ENCODE measurements around the gene TENM4. TPM values are rescaled to one million over a fixed set of nuclear protein-coding genes. Genes with fewer than 3 reads are reported as not detected.

The TENM4 gene
- total RNA-seq, 4 donors from 2014 or later = 0.02 to 0.82 (median 0.23) TPM

DNA sequence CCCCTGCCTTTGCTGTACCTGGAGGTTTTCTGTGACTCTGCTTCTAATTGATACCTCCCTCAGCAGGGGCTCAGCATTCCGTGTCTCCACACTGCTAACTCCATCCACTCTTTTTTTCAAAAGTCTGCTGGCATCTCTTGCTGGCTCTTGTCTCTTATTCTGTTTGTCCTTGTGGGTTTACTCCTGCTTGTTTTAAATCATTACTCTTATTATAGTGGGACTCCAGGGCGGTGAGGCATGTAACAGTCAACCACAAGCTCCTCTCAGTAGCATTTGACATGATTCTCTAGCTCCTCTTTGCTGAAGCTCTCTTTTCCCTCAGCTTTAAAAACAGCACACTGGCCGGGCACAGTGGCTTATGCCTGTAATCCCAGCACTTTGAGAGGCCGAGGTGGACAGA, 605.9 kb downstream of the TENM4 start:
- no peaks in the 10 kb centered on the region for H3K27me3 ChIP-seq
- in situ Hi-C loops (cut with MboI; ENCODE audit: low sequenced_read_pairs in 4 of 4) (no loop called here), intact Hi-C loops (cut with DNase I; ENCODE audit: low total_unique reads) (no loop called here)
- H3K9me3 ChIP-seq = no peaks in the 10 kb centered on the region
- no peak overlapping the region for H3K27ac ChIP-seq
- H3K36me3 ChIP-seq = no peaks in the 10 kb centered on the region
- no peaks in the 10 kb centered on the region for H3K4me1 ChIP-seq
- ATAC-seq (no peak), DNase-seq (no peak)
- H3K4me3 ChIP-seq = no peak overlapping the region
- TF ChIP-seq POLR2A (IDR thresholded peaks at IDR 0.05) = no peak
- TF ChIP-seq, protein P1, sequence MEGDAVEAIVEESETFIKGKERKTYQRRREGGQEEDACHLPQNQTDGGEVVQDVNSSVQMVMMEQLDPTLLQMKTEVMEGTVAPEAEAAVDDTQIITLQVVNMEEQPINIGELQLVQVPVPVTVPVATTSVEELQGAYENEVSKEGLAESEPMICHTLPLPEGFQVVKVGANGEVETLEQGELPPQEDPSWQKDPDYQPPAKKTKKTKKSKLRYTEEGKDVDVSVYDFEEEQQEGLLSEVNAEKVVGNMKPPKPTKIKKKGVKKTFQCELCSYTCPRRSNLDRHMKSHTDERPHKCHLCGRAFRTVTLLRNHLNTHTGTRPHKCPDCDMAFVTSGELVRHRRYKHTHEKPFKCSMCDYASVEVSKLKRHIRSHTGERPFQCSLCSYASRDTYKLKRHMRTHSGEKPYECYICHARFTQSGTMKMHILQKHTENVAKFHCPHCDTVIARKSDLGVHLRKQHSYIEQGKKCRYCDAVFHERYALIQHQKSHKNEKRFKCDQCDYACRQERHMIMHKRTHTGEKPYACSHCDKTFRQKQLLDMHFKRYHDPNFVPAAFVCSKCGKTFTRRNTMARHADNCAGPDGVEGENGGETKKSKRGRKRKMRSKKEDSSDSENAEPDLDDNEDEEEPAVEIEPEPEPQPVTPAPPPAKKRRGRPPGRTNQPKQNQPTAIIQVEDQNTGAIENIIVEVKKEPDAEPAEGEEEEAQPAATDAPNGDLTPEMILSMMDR (IDR thresholded peaks at IDR 0.05 in 4 of 5, conservative IDR thresholded peaks at IDR 0.05 in 1 of 5) = no peak

DNA sequence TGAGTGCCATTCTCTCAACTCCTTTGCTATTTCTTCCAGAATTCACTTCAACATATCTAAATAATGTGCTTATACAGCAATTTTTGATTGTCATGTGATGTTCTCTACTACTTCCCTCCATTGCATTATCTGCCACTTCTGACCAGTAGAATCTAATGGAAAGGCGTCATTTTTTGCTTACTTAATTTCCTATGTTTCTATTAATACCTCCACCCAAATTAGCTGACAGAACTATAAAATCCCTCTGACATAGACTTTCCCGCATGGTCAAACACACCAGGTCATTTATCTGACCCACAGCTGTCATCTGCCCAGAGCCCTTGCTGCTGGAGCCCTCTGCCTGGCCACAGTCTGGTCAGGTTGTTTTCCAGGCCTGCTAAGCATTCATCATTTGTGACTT, 607.6 kb downstream of the TENM4 start:
- no peak overlapping the region for H3K27ac ChIP-seq
- no peaks in the 10 kb centered on the region for H3K4me1 ChIP-seq
- TF ChIP-seq, protein P1 (IDR thresholded peaks at IDR 0.05 in 4 of 5, conservative IDR thresholded peaks at IDR 0.05 in 1 of 5) = no peak
- TF ChIP-seq POLR2A (IDR thresholded peaks at IDR 0.05) = no peak
- H3K27me3 ChIP-seq = no peaks in the 10 kb centered on the region
- intact Hi-C loops (cut with DNase I; ENCODE audit: low total_unique reads) (no loop called here), in situ Hi-C loops (cut with MboI; ENCODE audit: low sequenced_read_pairs in 4 of 4) (no loop called here)
- peak in 1 of 2 donors; percentile 39 for ATAC-seq
- H3K9me3 ChIP-seq = no peaks in the 10 kb centered on the region
- no peaks in the 10 kb centered on the region for H3K36me3 ChIP-seq
- no peak overlapping the region for H3K4me3 ChIP-seq
- no peak for DNase-seq

DNA sequence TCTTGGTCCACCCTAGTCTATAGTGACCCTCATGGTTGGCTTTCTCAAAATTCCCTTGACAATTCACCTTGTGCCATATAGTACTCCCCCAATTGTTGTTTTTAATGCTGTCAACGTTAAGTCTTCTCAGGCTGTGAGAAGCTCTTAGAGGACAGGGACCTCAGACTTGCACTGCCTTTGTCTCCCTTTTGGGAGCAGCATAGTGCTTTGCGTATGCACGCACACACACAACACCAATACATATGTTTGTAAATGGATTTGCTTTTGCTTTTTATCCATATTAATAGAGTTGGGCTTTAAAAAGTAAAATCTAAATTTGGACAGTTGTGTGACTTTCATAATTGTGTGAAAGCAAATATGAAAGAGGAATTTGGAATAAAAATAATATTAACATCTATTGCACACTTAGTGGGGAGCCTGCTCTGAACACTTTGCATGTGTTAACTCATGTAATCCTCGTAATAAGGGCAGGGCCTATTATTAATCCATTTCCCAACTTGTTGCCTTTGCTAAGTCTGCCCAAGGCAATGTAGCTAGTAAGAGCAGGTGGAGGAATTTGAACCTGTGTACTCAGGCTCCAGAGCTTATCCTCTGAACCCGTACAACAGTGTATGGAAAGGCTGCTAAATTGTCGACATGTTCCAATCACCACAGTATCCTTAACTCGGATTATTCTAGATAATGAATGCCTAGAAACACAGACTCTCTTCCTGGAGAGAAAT, 608.4 kb downstream of the TENM4 start:
- intact Hi-C loops (cut with DNase I; ENCODE audit: low total_unique reads) = no loop called here
- no peak for DNase-seq
- H3K27ac ChIP-seq = no peak overlapping the region
- H3K36me3 ChIP-seq = no peaks in the 10 kb centered on the region
- H3K4me1 ChIP-seq = no peaks in the 10 kb centered on the region
- in situ Hi-C loops (cut with MboI; ENCODE audit: low sequenced_read_pairs in 4 of 4) = no loop called here
- no peak for TF ChIP-seq POLR2A (IDR thresholded peaks at IDR 0.05)
- TF ChIP-seq, protein P1 (IDR thresholded peaks at IDR 0.05 in 4 of 5, conservative IDR thresholded peaks at IDR 0.05 in 1 of 5) = no peak
- no peak for ATAC-seq
- no peaks in the 10 kb centered on the region for H3K27me3 ChIP-seq
- no peaks in the 10 kb centered on the region for H3K9me3 ChIP-seq
- no peak overlapping the region for H3K4me3 ChIP-seq

DNA sequence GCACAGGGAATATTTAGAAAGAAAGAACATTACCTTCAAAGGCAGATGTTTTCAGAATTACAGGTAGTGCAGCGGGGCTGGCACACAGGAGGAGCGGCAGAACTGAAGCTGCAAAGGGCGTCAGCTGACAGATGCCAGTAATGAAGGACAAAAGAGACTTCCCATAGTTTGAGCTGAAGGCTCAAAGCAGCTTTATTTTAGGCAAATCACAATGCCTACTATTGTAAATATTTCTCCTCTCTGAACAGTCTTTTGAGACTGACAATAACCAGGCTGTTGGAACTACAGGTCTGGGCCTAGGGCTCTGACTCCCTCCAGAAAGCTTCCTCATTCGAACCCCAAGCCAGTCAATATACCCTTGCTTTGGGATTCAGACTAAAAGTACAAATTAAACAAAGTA, 609.3 kb downstream of the TENM4 start:
- Histone ChIP-seq H3K27ac (no peak overlapping the region), H3K9me3 (no peaks in the 10 kb centered on the region), H3K4me3 (no peak overlapping the region), H3K27me3 (no peaks in the 10 kb centered on the region), H3K36me3 (no peaks in the 10 kb centered on the region), H3K4me1 (no peaks in the 10 kb centered on the region)
- TF ChIP-seq, protein P1 (IDR thresholded peaks at IDR 0.05 in 4 of 5, conservative IDR thresholded peaks at IDR 0.05 in 1 of 5) = no peak
- no peak for TF ChIP-seq POLR2A (IDR thresholded peaks at IDR 0.05)
- no peak for DNase-seq
- intact Hi-C loops (cut with DNase I; ENCODE audit: low total_unique reads) = no loop called here
- in situ Hi-C loops (cut with MboI; ENCODE audit: low sequenced_read_pairs in 4 of 4) = no loop called here
- no peak for ATAC-seq

Data from gastrocnemius medialis (tissue), 4 donors.